Thyroid gland (tissue), 4 donors: ENCODE measurements around the gene PRKCQ. TPM values are rescaled to one million over a fixed set of nuclear protein-coding genes. Genes with fewer than 3 reads are reported as not detected.

Source experiments
- DNase-seq, 2 donors: peaks; one replicate each; pipeline ENCODE4 v3.0.0-alpha.2; 2019
- H3K27ac ChIP-seq, 3 donors: fragments of 200-600 bp; sonication (generic); 1 replicate in 2 of 3; 2 replicates in 1 of 3; pipeline ENCODE4 v1.5.1; 2016 to 2019; ENCODE audit warnings: mild to moderate bottlenecking in 1 of 3, moderate library complexity in 1 of 3
- H3K27me3 ChIP-seq: fragments of 200-600 bp; sonication (generic); one replicate; pipeline ENCODE4 v1.5.1; 2019
- H3K36me3 ChIP-seq, 2 donors: fragments of 200-600 bp; sonication (generic); one replicate each; pipeline ENCODE4 v1.5.1; 2016 to 2019
- H3K4me1 ChIP-seq, 2 donors: fragments of 200-600 bp; sonication (generic); one replicate each; pipeline ENCODE4 v1.5.1; 2017 to 2019
- H3K4me3 ChIP-seq, 3 donors: fragments of 200-600 bp; sonication (generic); replicated peaks in 1 of 3; 1 replicate in 2 of 3; 2 replicates in 1 of 3; pipeline ENCODE4 v1.5.1; 2016; ENCODE audit warnings: mild to moderate bottlenecking in 1 of 3
- H3K9me3 ChIP-seq: fragments of 200-600 bp; sonication (generic); one replicate; pipeline ENCODE4 v1.5.1; 2017
- CTCF ChIP-seq, 6 experiments: fragments of 200-600 bp in 3 of 6; fragments of 450-650 bp in 3 of 6; sonication (generic) in 3 of 6; IDR thresholded peaks; one replicate each; pipeline ENCODE4 v1.5.1; 2016 to 2019; ENCODE audit warnings: antibody characterized with exemption in 6 of 6, mild to moderate bottlenecking in 2 of 6, inconsistent platforms in 1 of 6, moderate library complexity in 1 of 6
- POLR2A ChIP-seq, 2 donors: fragments of 450-650 bp; IDR thresholded peaks; one replicate each; pipeline ENCODE4 v1.6.1; 2017; ENCODE audit warnings: antibody characterized with exemption in 2 of 2, mild to moderate bottlenecking in 2 of 2, moderate library complexity in 1 of 2
- WGBS, 2 donors: methylation state at CpG; one replicate each; pipeline ENCODE4 v1.1.5; 2017; 5-methylcytosine and 5-hydroxymethylcytosine counted together
- intact Hi-C: fragments of 100-400 bp; cut with DNase I; formaldehyde crosslinking; loops from one replicate; pipeline ENCODE4 v1.15.1; 2023
- total RNA-seq, 4 donors: library from RNA; depleted of rRNA; stranded (reverse); fragments of >200 nt; gene quantifications; one replicate each; pipeline ENCODE4 v1.2.3, GENCODE V29; 2016

The PRKCQ gene
- total RNA-seq, 4 donors from 2014 or later, result 24.2 to 45.7 (median 34.5) TPM

- 89 to 93% methylated on average over 12 to 17 of the region's 17 CpGs for WGBS, 2 donors
- Histone ChIP-seq H3K36me3 (peaks cover 0 to 4% of the 10 kb centered on the region in 2 donors), H3K27ac (no peak overlapping the region), H3K9me3 (no peaks in the 10 kb centered on the region), H3K4me3 (no peak overlapping the region), H3K4me1 (no peaks in the 10 kb centered on the region), H3K27me3 (no peaks in the 10 kb centered on the region)
- TF ChIP-seq CTCF (IDR thresholded peaks at IDR 0.05) (no peak), POLR2A (IDR thresholded peaks at IDR 0.05) (no peak)
- intact Hi-C loops, result loop anchor here (10.0 kb wide), 1 partner anchor 251 kb away; no protein-coding TSS in a partner anchor
- DNase-seq, result no peak
These were observed 156.5 kb downstream of the PRKCQ start for GRCh38 chr10:6423413-6424170.

- Histone ChIP-seq H3K36me3 (no peaks in the 10 kb centered on the region), H3K9me3 (no peaks in the 10 kb centered on the region), H3K4me3 (no peak overlapping the region), H3K27me3 (no peaks in the 10 kb centered on the region), H3K4me1 (no peaks in the 10 kb centered on the region), H3K27ac (no peak overlapping the region)
- DNase-seq, result no peak
- intact Hi-C loops, result loop anchor here (10.0 kb wide), 1 partner anchor 252 kb away; no protein-coding TSS in a partner anchor
- TF ChIP-seq POLR2A (IDR thresholded peaks at IDR 0.05) (no peak), CTCF (IDR thresholded peaks at IDR 0.05) (no peak)
- 85 to 93% methylated on average over 4 of the region's 4 CpGs for WGBS, 2 donors
These were observed 157.1 kb downstream of the PRKCQ start for GRCh38 chr10:6423004-6423403.

GRCh38 chr10:6418613-6419216 is 161.4 kb downstream of the PRKCQ start:
- Histone ChIP-seq H3K4me3 (no peak overlapping the region), H3K27me3 (no peaks in the 10 kb centered on the region), H3K4me1 (no peaks in the 10 kb centered on the region), H3K9me3 (no peaks in the 10 kb centered on the region), H3K36me3 (no peaks in the 10 kb centered on the region), H3K27ac (no peak overlapping the region)
- no peak for DNase-seq
- intact Hi-C loops, result no loop called here
- WGBS, 2 donors, result 84 to 89% methylated on average over 2 of the region's 2 CpGs
- TF ChIP-seq CTCF (IDR thresholded peaks at IDR 0.05), result no peak

GRCh38 chr10:6418167-6418566 is 161.9 kb downstream of the PRKCQ start:
- Histone ChIP-seq H3K27ac (no peak overlapping the region), H3K4me1 (no peaks in the 10 kb centered on the region), H3K4me3 (no peak overlapping the region), H3K27me3 (no peaks in the 10 kb centered on the region), H3K9me3 (no peaks in the 10 kb centered on the region), H3K36me3 (no peaks in the 10 kb centered on the region)
- intact Hi-C loops, result no loop called here
- WGBS, 2 donors, result 64 to 73% methylated on average over 5 of the region's 5 CpGs
- no peak for DNase-seq
- TF ChIP-seq POLR2A (IDR thresholded peaks at IDR 0.05) (no peak), CTCF (IDR thresholded peaks at IDR 0.05) (no peak)

- peak in 5 of 6 experiments; percentile 41 to 89 (median 61) for TF ChIP-seq CTCF (IDR thresholded peaks at IDR 0.05)
- no peak for TF ChIP-seq POLR2A (IDR thresholded peaks at IDR 0.05)
- no peaks in the 10 kb centered on the region for H3K27me3 ChIP-seq
- H3K9me3 ChIP-seq, result no peaks in the 10 kb centered on the region
- no peaks in the 10 kb centered on the region for H3K4me1 ChIP-seq
- intact Hi-C loops, result no loop called here
- WGBS, 2 donors, result 59 to 66% methylated on average over 3 of the region's 3 CpGs
- no peak overlapping the region for H3K27ac ChIP-seq
- no peak for DNase-seq
- no peak overlapping the region for H3K4me3 ChIP-seq
- H3K36me3 ChIP-seq, result no peaks in the 10 kb centered on the region
These were observed 163.1 kb downstream of the PRKCQ start for GRCh38 chr10:6416892-6417512.
